DMS53 (cell line): ENCODE measurements around the gene SULT1A1.
"Not testable (repeated sequence)": the region's sequence is repeated elsewhere in the genome, so short reads cannot be mapped to it uniquely, and the experiment has no call there.

ENCODE experiments used
- DNase-seq: peaks from one replicate; lab custom pipeline; 2025; lab: John Stamatoyannopoulos, UW

Gene SULT1A1

GRCh38 chr16:28608867-28609596 is 812 bp downstream of the SULT1A1 start:
- not testable (repeated sequence) for DNase-seq

GRCh38 chr16:28608496-28608808 is 1.4 kb downstream of the SULT1A1 start:
- not testable (repeated sequence) for DNase-seq

- not testable (repeated sequence) for DNase-seq
Measured at GRCh38 chr16:28607681-28608495, 2.0 kb downstream of the SULT1A1 start.

- no peak for DNase-seq
Measured at GRCh38 chr16:28607116-28607623, 2.7 kb downstream of the SULT1A1 start.

GRCh38 chr16:28606291-28607115 is 3.3 kb downstream of the SULT1A1 start:
- DNase-seq: no peak

- DNase-seq: no peak
Measured at GRCh38 chr16:28604186-28604565, 5.7 kb downstream of the SULT1A1 start.

GRCh38 chr16:28603381-28604185 is 6.3 kb downstream of the SULT1A1 start:
- DNase-seq: no peak

GRCh38 chr16:28602529-28602928 is 7.3 kb downstream of the SULT1A1 start:
- no peak for DNase-seq

GRCh38 chr16:28602062-28602461 is 7.8 kb downstream of the SULT1A1 start:
- not testable (repeated sequence) for DNase-seq

GRCh38 chr16:28601589-28601988 is 8.3 kb downstream of the SULT1A1 start:
- not testable (repeated sequence) for DNase-seq

- DNase-seq: not testable (repeated sequence)
Measured at GRCh38 chr16:28600965-28601364, 8.9 kb downstream of the SULT1A1 start.

- not testable (repeated sequence) for DNase-seq
Measured at GRCh38 chr16:28599377-28600285, 10.2 kb downstream of the SULT1A1 start.

GRCh38 chr16:28597692-28598261 is 12.1 kb downstream of the SULT1A1 start:
- peak; percentile 40 for DNase-seq

- no peak for DNase-seq
Measured at GRCh38 chr16:28596840-28597691, 12.8 kb downstream of the SULT1A1 start, which contains the start of gene SULT1A2. TSS of gene SULT1A2 (minus strand) at chr16:28597050. CDS start at chr16:28595930, 1,120 bp downstream.

- no peak for DNase-seq
Measured at GRCh38 chr16:28596115-28596630, 13.7 kb downstream of the SULT1A1 start.

- not testable (repeated sequence) for DNase-seq
Measured at GRCh38 chr16:28595451-28595850, 14.4 kb downstream of the SULT1A1 start.

GRCh38 chr16:28592979-28593553 is 16.8 kb downstream of the SULT1A1 start:
- no peak for DNase-seq

- no peak for DNase-seq
Measured at GRCh38 chr16:28592511-28592910, 17.3 kb downstream of the SULT1A1 start.
